Calu3 (cell line): Measurements from ENCODE around the gene PRR13. TPM values are rescaled to one million over a fixed set of nuclear protein-coding genes. Genes with fewer than 3 reads are reported as not detected.
A peak's percentile ranks its signal among the peaks of the same experiment; 100 is the strongest.

Source experiments
- BruUV-seq: library from RNA; stranded (reverse); fragments of 400-500 nt; replicated peaks from 2 replicates; lab custom pipeline; 2021; lab: Mats Ljungman, UMichigan
- CTCF ChIA-PET: fragments of 300-600 bp; sonication (Branson Sonifier 250); formaldehyde crosslinking; loops from one replicate; lab custom pipeline; 2022; ENCODE audit warnings: antibody characterized with exemption; lab: Charles Lee
- DNase-seq: peaks from one replicate; pipeline ENCODE4 v3.0.0; 2022
- H3K27ac Mint-ChIP-seq: one replicate; pipeline ENCODE4 v1.8.0; 2022; ENCODE audit warnings: mixed read lengths; ENCODE audit not compliant: unreplicated experiment
- H3K27me3 Mint-ChIP-seq: one replicate; pipeline ENCODE4 v1.8.0; 2022; ENCODE audit warnings: mixed read lengths; ENCODE audit not compliant: unreplicated experiment
- H3K36me3 Mint-ChIP-seq: one replicate; pipeline ENCODE4 v1.8.0; 2022; ENCODE audit warnings: mild to moderate bottlenecking, moderate library complexity, mixed read lengths; ENCODE audit not compliant: insufficient read depth, unreplicated experiment
- H3K4me1 Mint-ChIP-seq: one replicate; pipeline ENCODE4 v1.8.0; 2022; ENCODE audit warnings: mild to moderate bottlenecking, low read depth, mixed read lengths; ENCODE audit not compliant: unreplicated experiment
- H3K4me3 Mint-ChIP-seq: one replicate; pipeline ENCODE4 v1.8.0; 2022; ENCODE audit warnings: mild to moderate bottlenecking, low read depth, moderate library complexity, mixed read lengths; ENCODE audit not compliant: unreplicated experiment
- H3K9me3 Mint-ChIP-seq: one replicate; pipeline ENCODE4 v1.8.0; 2022; ENCODE audit warnings: low read depth, mixed read lengths; ENCODE audit not compliant: unreplicated experiment
- CTCF ChIP-seq: fragments of 200-600 bp; IDR thresholded peaks from one replicate; pipeline ENCODE4 v1.8.0; 2022; ENCODE audit warnings: antibody characterized with exemption; ENCODE audit not compliant: unreplicated experiment
- intact Hi-C: fragments of 100-400 bp; cut with micrococcal nuclease; formaldehyde crosslinking; loops from one replicate; pipeline ENCODE4 v1.10.0; 2022; ENCODE audit not compliant: unreplicated experiment
- total RNA-seq: library from RNA; stranded (reverse); gene quantifications from 2 replicates; pipeline ENCODE4 v1.2.3, GENCODE V29; 2022

Gene PRR13
- total RNA-seq, 1 experiment from 2014 or later = 151 TPM

GRCh38 chr12:53465679-53466078 is 24.1 kb downstream of the PRR13 start:
- no peak for DNase-seq
- CTCF ChIA-PET = no interaction called here
- TF ChIP-seq CTCF = no peak
- intact Hi-C loops = no loop called here
- Mint-ChIP-seq H3K4me3 (no peak overlapping the region), H3K27ac (no peak overlapping the region), H3K4me1 (peaks cover 3% of the 10 kb centered on the region), H3K36me3 (peaks cover 91% of the 10 kb centered on the region), H3K27me3 (no peaks in the 10 kb centered on the region), H3K9me3 (no peaks in the 10 kb centered on the region)
- BruUV-seq = no TSS peak

GRCh38 chr12:53466640-53467039 is 25.1 kb downstream of the PRR13 start:
- Mint-ChIP-seq H3K4me1 (no peaks in the 10 kb centered on the region), H3K36me3 (peaks cover 90% of the 10 kb centered on the region)

DNA sequence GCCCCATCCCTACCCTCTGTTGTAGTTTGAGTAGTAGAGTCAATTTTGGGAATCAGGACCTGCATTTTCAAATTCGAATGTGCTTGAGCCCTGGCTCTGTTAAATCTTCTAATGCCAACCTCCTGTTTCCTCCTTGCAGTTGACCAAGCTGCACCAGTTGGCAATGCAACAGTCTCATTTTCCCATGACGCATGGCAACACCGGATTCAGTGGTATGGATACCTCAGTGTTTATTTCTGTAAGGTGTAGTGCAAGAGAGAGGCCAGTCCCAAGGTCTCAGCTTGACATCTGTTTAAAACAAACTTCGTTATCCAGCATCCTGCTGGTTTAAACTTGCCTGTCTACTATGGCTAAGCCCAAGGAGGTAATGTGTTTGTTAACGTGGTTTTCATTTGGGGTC is 25.5 kb downstream of the PRR13 start:
- no TSS peak for BruUV-seq
- no peaks in the 10 kb centered on the region for H3K9me3 Mint-ChIP-seq
- CTCF ChIA-PET = no interaction called here
- intact Hi-C loops = no loop called here
- H3K36me3 Mint-ChIP-seq = peaks cover 94% of the 10 kb centered on the region
- DNase-seq = no peak
- no peaks in the 10 kb centered on the region for H3K27me3 Mint-ChIP-seq
- H3K4me1 Mint-ChIP-seq = no peaks in the 10 kb centered on the region
- no peak overlapping the region for H3K27ac Mint-ChIP-seq
- no peak overlapping the region for H3K4me3 Mint-ChIP-seq
- TF ChIP-seq CTCF = no peak

More at GRCh38 chr12:53466640-53467039, 25.1 kb downstream of the PRR13 start:
- H3K9me3 Mint-ChIP-seq = no peaks in the 10 kb centered on the region
- no peaks in the 10 kb centered on the region for H3K27me3 Mint-ChIP-seq
- intact Hi-C loops = no loop called here
- CTCF ChIA-PET = no interaction called here
- no TSS peak for BruUV-seq
- no peak overlapping the region for H3K27ac Mint-ChIP-seq
- H3K4me3 Mint-ChIP-seq = no peak overlapping the region
- TF ChIP-seq CTCF = no peak
- DNase-seq = no peak

GRCh38 chr12:53467880-53468279 is 26.3 kb downstream of the PRR13 start:
- no peaks in the 10 kb centered on the region for H3K9me3 Mint-ChIP-seq
- no peak overlapping the region for H3K27ac Mint-ChIP-seq
- TF ChIP-seq CTCF = no peak
- H3K27me3 Mint-ChIP-seq = no peaks in the 10 kb centered on the region
- intact Hi-C loops = no loop called here
- H3K4me3 Mint-ChIP-seq = no peak overlapping the region
- no peaks in the 10 kb centered on the region for H3K4me1 Mint-ChIP-seq
- peaks cover 88% of the 10 kb centered on the region for H3K36me3 Mint-ChIP-seq
- no peak for DNase-seq
- CTCF ChIA-PET = no interaction called here
- BruUV-seq = TSS peak; percentile 7
